IPS-18c (cell line): ENCODE results near the gene SH3GL3.

ENCODE experiments used
- H3K4me3 ChIP-seq: 2 replicates; pipeline ENCODE4 v1.7.0; 2013; ENCODE audit warnings: low read depth, mild to moderate bottlenecking, low read length, moderate library complexity; ENCODE audit not compliant: insufficient read depth
- H3K9me3 ChIP-seq: one replicate; pipeline ENCODE4 v1.6.1; 2013; ENCODE audit warnings: mild to moderate bottlenecking, low read length, moderate library complexity; ENCODE audit not compliant: control insufficient read depth, insufficient read depth

The SH3GL3 gene

DNA sequence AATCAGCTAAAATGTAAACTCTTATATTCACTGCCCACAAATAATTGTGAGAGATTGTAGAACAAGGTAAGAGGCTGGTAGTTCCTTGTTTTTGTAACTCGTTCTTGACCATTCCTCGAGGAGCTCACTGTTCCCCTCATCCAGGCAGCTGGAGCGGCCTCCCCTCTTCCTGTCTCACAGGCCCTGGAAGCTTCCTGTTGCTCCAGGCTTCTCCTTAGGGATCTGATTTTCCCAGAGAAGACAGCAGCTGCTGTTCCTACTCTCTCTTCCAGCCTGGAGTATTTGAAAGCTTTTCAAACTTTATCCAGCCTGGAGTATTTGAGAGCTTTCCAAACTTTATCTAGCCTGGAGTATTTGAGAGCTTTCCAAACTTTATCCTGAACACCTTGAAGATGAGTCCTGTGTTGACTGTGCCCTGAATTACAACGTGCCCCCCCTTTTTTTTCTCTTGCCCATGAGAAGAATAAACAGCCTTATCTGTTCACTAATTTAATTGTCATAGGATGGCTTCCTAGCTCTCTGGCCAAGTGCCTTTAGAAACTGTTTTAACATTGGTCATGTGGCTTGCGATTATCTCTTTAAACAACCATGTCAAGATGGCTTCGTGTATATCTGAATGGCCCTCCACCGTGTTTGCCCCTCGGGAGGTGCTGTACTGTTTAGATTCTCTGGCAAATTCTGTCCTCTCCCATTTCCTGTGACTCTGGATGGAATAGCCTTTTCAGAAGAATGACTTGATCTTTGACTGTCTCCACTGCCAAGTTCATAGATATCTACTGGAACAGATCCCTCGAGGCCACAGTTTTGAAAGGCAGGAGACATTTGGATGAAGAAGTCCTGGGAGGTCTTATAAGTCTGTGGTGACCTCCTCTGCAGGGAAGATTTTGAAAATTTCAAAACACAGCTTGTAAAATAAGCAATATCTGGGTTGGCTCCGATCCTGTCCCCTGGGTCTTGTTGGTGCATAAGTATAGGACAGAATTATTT is 211.6 kb downstream of the SH3GL3 start:
- Histone ChIP-seq H3K4me3 (no peak overlapping the region), H3K9me3 (no peaks in the 10 kb centered on the region)

DNA sequence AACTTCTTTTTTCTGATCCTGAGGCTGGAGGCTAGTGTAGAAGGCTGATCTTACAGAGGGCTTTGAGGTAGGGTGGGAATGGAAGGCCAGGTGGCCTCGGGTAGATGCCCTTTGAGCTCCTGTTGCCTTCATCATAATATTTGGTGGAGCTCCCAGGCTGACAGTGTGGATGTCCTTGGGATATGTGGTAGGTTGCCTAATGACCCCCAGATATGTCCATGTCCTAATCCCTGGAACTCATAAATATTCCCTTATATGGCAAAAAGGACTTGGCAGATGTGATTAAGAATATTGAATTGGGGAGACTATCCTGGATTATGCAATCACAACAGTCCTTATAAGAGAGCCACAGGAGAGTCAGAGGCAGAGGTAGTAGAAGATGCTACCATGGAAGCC is 212.3 kb downstream of the SH3GL3 start:
- no peak overlapping the region for H3K4me3 ChIP-seq
- no peaks in the 10 kb centered on the region for H3K9me3 ChIP-seq

DNA sequence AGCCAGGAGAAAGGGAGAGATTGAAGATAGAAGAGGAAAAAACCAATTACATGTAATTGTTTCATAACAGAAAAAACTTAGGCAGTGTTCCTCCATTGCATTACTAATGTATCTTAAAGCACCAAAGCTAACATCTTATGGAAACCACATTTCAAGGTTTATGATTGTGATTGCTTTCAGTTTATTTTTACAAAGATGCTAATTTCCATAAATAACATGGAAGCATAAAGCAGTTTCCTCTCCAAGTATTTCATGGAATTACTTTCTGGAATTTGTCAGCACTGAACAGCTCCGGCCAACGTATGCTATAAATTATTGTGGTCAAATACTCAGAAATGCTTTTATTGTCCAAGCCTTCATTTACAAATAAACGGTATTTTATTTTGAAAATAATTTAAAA is 218.3 kb downstream of the SH3GL3 start:
- no peaks in the 10 kb centered on the region for H3K9me3 ChIP-seq
- no peak overlapping the region for H3K4me3 ChIP-seq
